SK-N-MC (cell line): ENCODE data around the gene SLC35B2.

ENCODE experiments used
- EZH2 ChIP-seq: fragments of 200-600 bp; sonication (generic); IDR thresholded peaks from one replicate; pipeline ENCODE4 v1.6.1; 2017; ENCODE audit warnings: antibody characterized with exemption
- FOXP2 ChIP-seq: optimal IDR thresholded peaks from 2 replicates; pipeline ENCODE3; 2011; ENCODE audit warnings: mild to moderate bottlenecking, moderate library complexity; ENCODE audit not compliant: insufficient read depth; ENCODE audit errors: extremely low read length, control extremely low read depth
- POLR2AphosphoS5 ChIP-seq: IDR thresholded peaks from 2 replicates; pipeline ENCODE4 v1.6.1; 2012; ENCODE audit warnings: mild to moderate bottlenecking, low read depth, low read length, borderline replicate concordance

GRCh38 chr6:44235269-44235668, 22.1 kb downstream of the SLC35B2 start:
- TF ChIP-seq POLR2AphosphoS5 (no peak), EZH2 (no peak), FOXP2 (no peak)
